ENCODE measurements around the gene FREY1.

- TF ChIP-seq CTCF (conservative IDR thresholded peaks at IDR 0.05 in 1 of 2, IDR thresholded peaks at IDR 0.05 in 1 of 2; ENCODE audit: low read depth in 1 of 2, low read length in 2 of 2), result no peak
- no peak for TF ChIP-seq EZH2 (IDR thresholded peaks at IDR 0.05; ENCODE audit: low read length, missing control alignments)
Observed at GRCh38 chr11:45934580-45935318, 27.7 kb upstream of the FREY1 start.
